Panc1 (cell line): Measurements from ENCODE around the gene LRMDA.

Source experiments
- POLR2AphosphoS5 ChIP-seq: IDR thresholded peaks from 2 replicates; pipeline ENCODE4 v1.6.1; 2012; ENCODE audit warnings: mild to moderate bottlenecking, low read depth, low read length, moderate library complexity
- TF ChIP-seq, protein P1 (sequence below): fragments of 450-650 bp; IDR thresholded peaks from 2 replicates; pipeline ENCODE4 v1.5.1; 2017; ENCODE audit warnings: mild to moderate bottlenecking

DNA sequence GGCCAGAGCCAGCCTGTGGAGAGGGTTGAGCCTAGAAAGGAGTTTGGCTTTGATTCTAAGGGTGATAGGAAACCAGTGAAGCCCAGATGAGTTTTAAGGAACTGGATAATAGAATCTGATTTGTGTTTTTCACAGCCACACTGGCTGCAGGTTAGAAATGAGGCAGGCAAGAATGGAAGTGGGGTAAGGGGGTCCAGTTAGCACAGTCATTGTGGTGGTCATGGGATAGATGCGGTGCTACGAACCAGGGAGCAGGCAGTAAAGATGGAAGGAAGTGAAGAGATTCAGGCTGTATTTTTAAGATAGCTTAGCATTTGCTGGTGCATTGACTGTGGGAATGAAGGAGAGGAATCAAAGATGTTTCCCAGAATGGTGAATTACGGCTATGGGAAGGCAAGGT is 322.2 kb downstream of the LRMDA start:
- TF ChIP-seq, protein P1, sequence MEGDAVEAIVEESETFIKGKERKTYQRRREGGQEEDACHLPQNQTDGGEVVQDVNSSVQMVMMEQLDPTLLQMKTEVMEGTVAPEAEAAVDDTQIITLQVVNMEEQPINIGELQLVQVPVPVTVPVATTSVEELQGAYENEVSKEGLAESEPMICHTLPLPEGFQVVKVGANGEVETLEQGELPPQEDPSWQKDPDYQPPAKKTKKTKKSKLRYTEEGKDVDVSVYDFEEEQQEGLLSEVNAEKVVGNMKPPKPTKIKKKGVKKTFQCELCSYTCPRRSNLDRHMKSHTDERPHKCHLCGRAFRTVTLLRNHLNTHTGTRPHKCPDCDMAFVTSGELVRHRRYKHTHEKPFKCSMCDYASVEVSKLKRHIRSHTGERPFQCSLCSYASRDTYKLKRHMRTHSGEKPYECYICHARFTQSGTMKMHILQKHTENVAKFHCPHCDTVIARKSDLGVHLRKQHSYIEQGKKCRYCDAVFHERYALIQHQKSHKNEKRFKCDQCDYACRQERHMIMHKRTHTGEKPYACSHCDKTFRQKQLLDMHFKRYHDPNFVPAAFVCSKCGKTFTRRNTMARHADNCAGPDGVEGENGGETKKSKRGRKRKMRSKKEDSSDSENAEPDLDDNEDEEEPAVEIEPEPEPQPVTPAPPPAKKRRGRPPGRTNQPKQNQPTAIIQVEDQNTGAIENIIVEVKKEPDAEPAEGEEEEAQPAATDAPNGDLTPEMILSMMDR: no peak
- no peak for TF ChIP-seq POLR2AphosphoS5
